Neural cell (in vitro differentiated cells): ENCODE measurements around the gene IQCH. TPM values are rescaled to one million over a fixed set of nuclear protein-coding genes. Genes with fewer than 3 reads are reported as not detected.

Source experiments
- H2AFZ ChIP-seq: fragments of 200-600, 300-800 bp; sonication (generic), shearing (Covaris generic); 2 replicates; pipeline ENCODE4 v1.6.0; 2014; ENCODE audit warnings: low read depth, mild to moderate bottlenecking, antibody characterized with exemption, low read length, moderate library complexity
- H3F3A ChIP-seq: fragments of 200-600 bp; shearing (Covaris generic); 2 replicates; pipeline ENCODE4 v1.6.1; 2016; ENCODE audit warnings: mild to moderate bottlenecking, moderate library complexity, mixed read lengths, antibody characterized with exemption, low read length; ENCODE audit not compliant: insufficient read depth, poor library complexity, severe bottlenecking
- H3K27ac ChIP-seq: fragments of 200-600, 300-800 bp; sonication (generic), shearing (Covaris generic); 2 replicates; pipeline ENCODE4 v1.5.1; 2014; ENCODE audit warnings: mild to moderate bottlenecking, low read length, moderate library complexity
- H3K27me3 ChIP-seq: fragments of 300-800, 200-600 bp; sonication (generic), shearing (Covaris generic); 2 replicates; pipeline ENCODE4 v1.6.0; 2014; ENCODE audit warnings: mild to moderate bottlenecking, low read depth, low read length, moderate library complexity; ENCODE audit not compliant: insufficient read depth
- H3K36me3 ChIP-seq: fragments of 300-800, 200-600 bp; sonication (generic), shearing (Covaris generic); 2 replicates; pipeline ENCODE4 v1.5.1; 2014; ENCODE audit warnings: mild to moderate bottlenecking, antibody characterized with exemption, low read length, moderate library complexity; ENCODE audit not compliant: insufficient read depth
- H3K4me2 ChIP-seq: fragments of 300-800, 200-600 bp; sonication (generic), shearing (Covaris generic); 2 replicates; pipeline ENCODE4 v1.6.0; 2014; ENCODE audit warnings: mild to moderate bottlenecking, low read length
- H3K4me3 ChIP-seq: fragments of 300-800, 200-600 bp; sonication (generic), shearing (Covaris generic); 2 replicates; pipeline ENCODE4 v1.5.1; 2014; ENCODE audit warnings: mild to moderate bottlenecking, low read length, moderate library complexity
- H3K79me2 ChIP-seq: fragments of 200-600 bp; shearing (Covaris generic); replicated peaks from 2 replicates; pipeline ENCODE4 v1.6.0; 2014; ENCODE audit warnings: mild to moderate bottlenecking, low read length, moderate library complexity; ENCODE audit not compliant: insufficient read depth
- H3K9ac ChIP-seq: fragments of 300-800, 200-600 bp; sonication (generic), shearing (Covaris generic); 2 replicates; pipeline ENCODE4 v1.6.1; 2016; ENCODE audit warnings: mild to moderate bottlenecking, low read length, mixed read lengths
- H3K9me2 ChIP-seq: fragments of 200-600 bp; shearing (Covaris generic); 2 replicates; pipeline ENCODE4 v1.6.1; 2016; ENCODE audit warnings: mild to moderate bottlenecking, low read length, mixed read lengths; ENCODE audit not compliant: insufficient read depth
- H3K9me3 ChIP-seq: fragments of 200-600, 300-800 bp; sonication (generic), shearing (Covaris generic); 2 replicates; pipeline ENCODE4 v1.6.1; 2016; ENCODE audit warnings: mild to moderate bottlenecking, mixed run types, low read length, moderate library complexity, mixed read lengths
- H4K20me1 ChIP-seq: fragments of 200-600 bp; shearing (Covaris generic); 2 replicates; pipeline ENCODE4 v1.6.1; 2016; ENCODE audit warnings: mild to moderate bottlenecking, mixed run types; ENCODE audit not compliant: insufficient read depth
- EP300 ChIP-seq: fragments of 450-650 bp; conservative IDR thresholded peaks from 2 replicates; pipeline ENCODE4 v1.6.1; 2014; ENCODE audit warnings: antibody characterized with exemption, mild to moderate bottlenecking, moderate library complexity; ENCODE audit not compliant: poor library complexity, severe bottlenecking
- EZH2 ChIP-seq: fragments of 200-600, 300-800 bp; shearing (Covaris generic), sonication (generic); IDR thresholded peaks from 2 replicates; pipeline ENCODE4 v1.6.1; 2014; ENCODE audit warnings: antibody characterized with exemption, low read length, borderline replicate concordance, mild to moderate bottlenecking; ENCODE audit not compliant: insufficient read depth, poor library complexity, severe bottlenecking
- MXI1 ChIP-seq: fragments of 450-650 bp; conservative IDR thresholded peaks from 2 replicates; pipeline ENCODE4 v1.6.1; 2014; ENCODE audit warnings: antibody characterized with exemption, mild to moderate bottlenecking; ENCODE audit not compliant: poor library complexity, severe bottlenecking
- POLR2AphosphoS5 ChIP-seq: IDR thresholded peaks from 2 replicates; pipeline ENCODE4 v1.6.1; 2012
- RAD21 ChIP-seq: fragments of 450-650 bp; conservative IDR thresholded peaks from 2 replicates; pipeline ENCODE4 v1.6.1; 2014; ENCODE audit warnings: antibody characterized with exemption, mild to moderate bottlenecking, moderate library complexity
- SMC3 ChIP-seq: fragments of 450-650 bp; conservative IDR thresholded peaks from 2 replicates; pipeline ENCODE4 v1.6.1; 2014; ENCODE audit warnings: antibody characterized with exemption, mild to moderate bottlenecking, moderate library complexity; ENCODE audit not compliant: poor library complexity
- TAF1 ChIP-seq: IDR thresholded peaks from 2 replicates; pipeline ENCODE4 v1.6.1; 2012; ENCODE audit warnings: low read depth
- polyA plus RNA-seq: library from polyadenylated mRNA; depleted of rRNA; stranded (reverse); fragments of >200 nt; gene quantifications from 2 replicates; pipeline ENCODE4 v1.2.3, GENCODE V29; 2014
- TF ChIP-seq, protein P1 (sequence below): IDR thresholded peaks from 2 replicates; pipeline ENCODE4 v1.6.1; 2012; ENCODE audit warnings: borderline replicate concordance
- TF ChIP-seq, protein P2 (sequence below): fragments of 450-650 bp; IDR thresholded peaks from 2 replicates; pipeline ENCODE4 v1.5.1; 2014; ENCODE audit warnings: antibody characterized with exemption, mild to moderate bottlenecking, moderate library complexity; ENCODE audit not compliant: poor library complexity, severe bottlenecking

The IQCH gene
- polyA plus RNA-seq, 1 donor from 2014 or later, result 2.8 TPM

GRCh38 chr15:67547836-67548235 is 293.2 kb downstream of the IQCH start:
- no peaks in the 10 kb centered on the region for H3F3A ChIP-seq
- peak overlapping the region; percentile 73 for H3K27ac ChIP-seq

DNA sequence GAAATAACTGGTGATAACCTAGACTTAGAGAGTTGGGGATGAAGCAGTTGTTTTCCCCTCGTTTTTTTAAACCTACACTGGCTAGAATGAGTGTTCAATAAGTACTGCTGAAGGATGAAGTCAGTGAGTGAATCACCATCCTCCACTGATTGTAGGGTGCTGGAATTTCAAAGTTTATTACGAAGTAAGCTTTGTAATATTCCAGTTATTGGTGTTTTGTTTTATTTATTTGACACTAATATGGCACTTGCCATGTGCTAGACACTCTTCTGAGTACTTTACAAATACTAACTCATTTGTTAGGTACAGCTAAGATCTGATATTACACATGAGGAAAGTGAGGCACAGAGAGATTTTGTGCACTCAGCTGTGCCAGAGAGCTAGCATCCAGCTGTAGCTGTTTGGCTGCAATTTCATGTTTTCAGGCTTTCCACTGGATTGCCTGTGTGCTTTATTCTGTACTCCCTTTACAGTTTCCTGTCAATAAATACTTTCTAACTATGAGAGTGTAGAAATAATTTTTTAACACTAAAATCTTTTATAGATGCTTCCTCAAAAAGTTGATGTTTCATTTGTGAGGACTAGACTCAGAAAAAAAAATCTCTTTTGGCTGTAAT is 293.8 kb downstream of the IQCH start:
- no peak for TF ChIP-seq POLR2AphosphoS5
- TF ChIP-seq, protein P1, sequence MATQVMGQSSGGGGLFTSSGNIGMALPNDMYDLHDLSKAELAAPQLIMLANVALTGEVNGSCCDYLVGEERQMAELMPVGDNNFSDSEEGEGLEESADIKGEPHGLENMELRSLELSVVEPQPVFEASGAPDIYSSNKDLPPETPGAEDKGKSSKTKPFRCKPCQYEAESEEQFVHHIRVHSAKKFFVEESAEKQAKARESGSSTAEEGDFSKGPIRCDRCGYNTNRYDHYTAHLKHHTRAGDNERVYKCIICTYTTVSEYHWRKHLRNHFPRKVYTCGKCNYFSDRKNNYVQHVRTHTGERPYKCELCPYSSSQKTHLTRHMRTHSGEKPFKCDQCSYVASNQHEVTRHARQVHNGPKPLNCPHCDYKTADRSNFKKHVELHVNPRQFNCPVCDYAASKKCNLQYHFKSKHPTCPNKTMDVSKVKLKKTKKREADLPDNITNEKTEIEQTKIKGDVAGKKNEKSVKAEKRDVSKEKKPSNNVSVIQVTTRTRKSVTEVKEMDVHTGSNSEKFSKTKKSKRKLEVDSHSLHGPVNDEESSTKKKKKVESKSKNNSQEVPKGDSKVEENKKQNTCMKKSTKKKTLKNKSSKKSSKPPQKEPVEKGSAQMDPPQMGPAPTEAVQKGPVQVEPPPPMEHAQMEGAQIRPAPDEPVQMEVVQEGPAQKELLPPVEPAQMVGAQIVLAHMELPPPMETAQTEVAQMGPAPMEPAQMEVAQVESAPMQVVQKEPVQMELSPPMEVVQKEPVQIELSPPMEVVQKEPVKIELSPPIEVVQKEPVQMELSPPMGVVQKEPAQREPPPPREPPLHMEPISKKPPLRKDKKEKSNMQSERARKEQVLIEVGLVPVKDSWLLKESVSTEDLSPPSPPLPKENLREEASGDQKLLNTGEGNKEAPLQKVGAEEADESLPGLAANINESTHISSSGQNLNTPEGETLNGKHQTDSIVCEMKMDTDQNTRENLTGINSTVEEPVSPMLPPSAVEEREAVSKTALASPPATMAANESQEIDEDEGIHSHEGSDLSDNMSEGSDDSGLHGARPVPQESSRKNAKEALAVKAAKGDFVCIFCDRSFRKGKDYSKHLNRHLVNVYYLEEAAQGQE, result no peak
- TF ChIP-seq TAF1, result no peak
- no peak for TF ChIP-seq MXI1
- TF ChIP-seq, protein P2, sequence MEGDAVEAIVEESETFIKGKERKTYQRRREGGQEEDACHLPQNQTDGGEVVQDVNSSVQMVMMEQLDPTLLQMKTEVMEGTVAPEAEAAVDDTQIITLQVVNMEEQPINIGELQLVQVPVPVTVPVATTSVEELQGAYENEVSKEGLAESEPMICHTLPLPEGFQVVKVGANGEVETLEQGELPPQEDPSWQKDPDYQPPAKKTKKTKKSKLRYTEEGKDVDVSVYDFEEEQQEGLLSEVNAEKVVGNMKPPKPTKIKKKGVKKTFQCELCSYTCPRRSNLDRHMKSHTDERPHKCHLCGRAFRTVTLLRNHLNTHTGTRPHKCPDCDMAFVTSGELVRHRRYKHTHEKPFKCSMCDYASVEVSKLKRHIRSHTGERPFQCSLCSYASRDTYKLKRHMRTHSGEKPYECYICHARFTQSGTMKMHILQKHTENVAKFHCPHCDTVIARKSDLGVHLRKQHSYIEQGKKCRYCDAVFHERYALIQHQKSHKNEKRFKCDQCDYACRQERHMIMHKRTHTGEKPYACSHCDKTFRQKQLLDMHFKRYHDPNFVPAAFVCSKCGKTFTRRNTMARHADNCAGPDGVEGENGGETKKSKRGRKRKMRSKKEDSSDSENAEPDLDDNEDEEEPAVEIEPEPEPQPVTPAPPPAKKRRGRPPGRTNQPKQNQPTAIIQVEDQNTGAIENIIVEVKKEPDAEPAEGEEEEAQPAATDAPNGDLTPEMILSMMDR, result no peak
- TF ChIP-seq EZH2, result no peak
- no peak for TF ChIP-seq EP300
- TF ChIP-seq SMC3, result no peak
- TF ChIP-seq RAD21, result no peak
- Histone ChIP-seq H3K9me2 (no peaks in the 10 kb centered on the region), H3K27ac (peak overlapping the region; percentile 73), H3F3A (no peaks in the 10 kb centered on the region), H3K27me3 (no peaks in the 10 kb centered on the region), H2AFZ (no peak overlapping the region), H3K4me3 (peak overlapping the region; percentile 56), H3K9ac (peak overlapping the region; percentile 30), H3K4me2 (peak overlapping the region; percentile 53), H4K20me1 (no peaks in the 10 kb centered on the region), H3K9me3 (no peaks in the 10 kb centered on the region), H3K36me3 (no peaks in the 10 kb centered on the region), H3K79me2 (peaks cover 16% of the 10 kb centered on the region)

More at GRCh38 chr15:67547836-67548235, 293.2 kb downstream of the IQCH start:
- H3K36me3 ChIP-seq, result no peaks in the 10 kb centered on the region
- peaks cover 16% of the 10 kb centered on the region for H3K79me2 ChIP-seq
- H3K4me2 ChIP-seq, result no peak overlapping the region
- no peaks in the 10 kb centered on the region for H3K9me3 ChIP-seq
- no peaks in the 10 kb centered on the region for H3K27me3 ChIP-seq
- H3K9ac ChIP-seq, result peak overlapping the region; percentile 30
- TF ChIP-seq EZH2 (no peak), SMC3 (no peak), MXI1 (no peak), EP300 (no peak), POLR2AphosphoS5 (no peak), RAD21 (no peak), TAF1 (no peak)
- TF ChIP-seq, protein P1, result no peak
- TF ChIP-seq, protein P2, result no peak
- H3K4me3 ChIP-seq, result peak overlapping the region; percentile 56
- no peaks in the 10 kb centered on the region for H4K20me1 ChIP-seq
- no peak overlapping the region for H2AFZ ChIP-seq
- no peaks in the 10 kb centered on the region for H3K9me2 ChIP-seq
